Islet of Langerhans (tissue), 1 donor: Measurements from ENCODE around the gene PNPLA7.
"Not testable (repeated sequence)": the region's sequence is repeated elsewhere in the genome, so short reads cannot be mapped to it uniquely, and the experiment has no call there.

Source experiments
- FAIRE-seq: peaks from one replicate; lab custom pipeline; 2011; peaks lifted over from hg19 to GRCh38; lab: Jason Lieb, UNC

The PNPLA7 gene

DNA sequence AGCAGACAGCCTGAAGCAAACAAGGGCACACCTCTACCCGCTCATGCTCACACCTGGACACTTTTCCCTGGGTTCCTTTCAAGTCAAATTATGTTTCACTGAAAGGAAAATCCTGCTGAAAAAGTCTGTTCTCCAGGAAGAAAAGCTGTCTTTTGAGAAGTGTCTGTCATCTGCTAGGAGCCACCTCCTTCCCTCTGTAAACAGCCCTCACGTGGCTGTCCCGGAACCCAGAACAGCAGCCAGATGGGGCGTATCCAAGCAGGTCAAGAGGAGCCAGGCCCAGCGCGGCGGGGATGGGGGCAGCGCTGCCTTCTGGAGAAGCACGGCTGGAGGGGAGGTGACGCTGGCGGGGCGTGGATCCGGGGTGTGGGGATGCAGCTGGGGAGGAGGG, at the start of gene PNPLA7:
TSS of gene PNPLA7 (minus strand) at position 172 of the 391 bp plus-strand sequence. CDS start 205 bp downstream, outside the sequence.
- FAIRE-seq = no peak

DNA sequence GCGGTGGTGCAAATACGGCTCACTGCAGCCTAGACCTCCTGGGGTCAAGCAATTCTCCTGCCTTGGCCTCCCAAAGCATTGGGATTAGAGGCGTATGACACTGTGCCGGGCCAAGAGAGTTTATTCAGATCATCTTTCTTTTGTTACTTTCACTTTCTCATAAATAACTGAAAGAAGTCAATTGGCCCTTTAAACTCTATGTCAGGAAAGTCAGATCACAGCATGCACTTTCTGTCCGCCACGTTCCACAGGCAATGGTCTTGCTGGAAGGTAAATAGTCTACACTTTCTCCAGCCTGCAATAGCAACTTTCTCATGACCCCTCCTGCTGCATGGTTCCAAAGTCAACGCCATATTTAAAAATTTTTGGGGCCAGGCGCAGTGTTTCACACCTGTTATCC, 48.7 kb upstream of the PNPLA7 start:
- FAIRE-seq = no peak

- FAIRE-seq = not testable (repeated sequence)
Measured at GRCh38 chr9:137596577-137596976, 46.4 kb upstream of the PNPLA7 start.

- FAIRE-seq = no peak
Measured at GRCh38 chr9:137593176-137593575, 43.0 kb upstream of the PNPLA7 start.

DNA sequence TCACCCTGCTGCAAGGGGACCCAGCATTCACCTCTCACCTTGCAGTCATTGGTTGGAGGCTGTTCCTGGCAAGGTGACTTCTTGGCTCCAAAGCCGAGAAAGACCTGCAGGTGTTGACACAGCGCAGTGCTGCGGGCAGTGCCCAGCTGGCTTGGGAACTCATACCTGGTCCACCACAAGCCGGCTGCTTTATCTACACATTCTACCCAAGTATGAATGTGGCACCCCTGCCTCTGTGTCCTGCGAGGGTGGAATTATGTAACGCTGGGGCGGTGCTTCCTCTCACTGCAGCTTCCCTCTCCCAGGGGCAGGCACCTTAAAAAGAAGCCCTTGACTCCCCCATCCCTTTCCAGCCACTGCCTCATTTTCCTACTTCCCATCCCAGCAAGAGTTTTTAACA, 42.6 kb upstream of the PNPLA7 start:
- no peak for FAIRE-seq

DNA sequence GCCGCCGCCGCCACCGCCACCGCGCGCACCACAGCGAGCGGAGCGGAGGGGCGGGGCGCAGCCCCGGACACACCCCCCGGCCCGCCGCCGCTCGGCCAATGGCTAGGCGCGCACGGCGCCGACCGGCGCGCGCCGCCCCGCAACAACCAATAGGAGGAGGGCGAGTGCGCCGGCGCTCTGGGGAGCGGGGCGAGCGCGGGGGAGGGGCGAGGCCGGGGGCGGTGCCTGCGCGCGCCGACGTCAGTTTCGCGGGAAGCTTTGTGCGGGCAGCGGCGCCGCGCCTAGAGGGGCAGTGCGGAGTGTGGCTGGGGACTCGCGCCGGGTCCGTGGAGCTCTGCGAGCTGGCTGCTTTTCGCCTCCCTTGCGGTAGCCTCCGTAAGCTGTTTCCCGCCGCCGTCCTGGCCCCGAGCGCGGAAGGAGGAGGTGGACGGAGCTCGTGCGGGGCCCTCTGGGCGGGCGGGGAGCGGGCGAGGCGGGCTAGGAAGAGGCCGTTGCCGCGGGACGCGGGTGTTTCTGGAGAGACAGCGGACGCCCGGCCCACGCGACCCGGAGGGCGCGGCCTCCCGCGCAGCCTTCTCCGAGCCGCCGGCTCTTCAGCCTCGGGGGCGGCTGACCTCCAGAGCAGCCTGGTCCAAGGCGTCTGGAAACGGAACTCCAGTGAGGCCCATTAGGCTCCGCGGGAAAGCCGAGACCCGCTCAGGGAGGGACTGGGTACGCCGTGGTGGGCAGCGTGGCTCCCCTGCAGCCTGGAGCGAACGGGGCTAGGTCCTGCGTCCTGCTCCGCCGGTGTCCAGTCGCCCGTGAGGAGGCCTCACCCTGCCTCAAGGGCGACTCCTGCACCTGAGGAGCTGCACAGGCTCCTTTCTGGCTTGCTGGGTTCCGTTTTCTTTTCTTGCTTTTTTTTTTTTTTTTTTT, 40.5 kb upstream of the PNPLA7 start, which contains the start of gene ZMYND19:
TSS of gene ZMYND19 (minus strand) at position 44 of the 915 bp plus-strand sequence. CDS start 249 bp downstream, outside the sequence.
- FAIRE-seq = no peak

GRCh38 chr9:137590123-137590468, 39.9 kb upstream of the PNPLA7 start:
- no peak for FAIRE-seq

DNA sequence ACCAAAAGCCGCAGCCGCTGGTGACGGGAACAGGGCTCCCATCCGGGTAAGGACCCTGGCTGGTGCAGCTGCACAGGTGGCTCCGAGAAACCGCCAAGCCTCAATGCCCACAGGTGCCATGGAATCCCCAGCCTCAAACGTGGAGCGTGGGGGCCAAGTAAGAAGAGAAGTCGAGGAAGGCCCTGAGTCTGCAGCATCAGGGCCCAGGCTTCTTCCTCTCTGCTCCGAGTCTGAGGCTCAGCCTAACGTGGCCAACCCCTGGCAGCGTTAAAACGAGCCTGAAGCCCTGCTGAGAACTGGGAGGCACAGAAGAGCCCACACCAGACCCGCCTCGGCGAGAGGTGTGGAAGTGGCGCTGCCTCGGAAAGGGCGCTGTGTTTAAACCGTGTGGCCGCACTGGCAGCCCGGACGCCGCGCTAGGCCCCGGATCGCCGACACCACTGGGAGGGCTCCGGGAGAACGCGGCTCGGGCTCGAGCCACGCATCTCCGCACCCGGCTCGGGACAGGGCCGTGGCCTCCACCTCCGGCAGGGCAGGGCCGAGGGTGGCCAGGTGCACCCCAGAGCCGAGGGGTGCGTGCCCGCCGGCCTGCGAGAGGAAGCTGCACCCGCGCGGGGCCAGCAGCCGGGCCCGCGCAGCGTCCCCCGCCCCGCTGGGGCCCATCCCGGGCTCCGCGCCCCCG, 39.4 kb upstream of the PNPLA7 start:
- no peak for FAIRE-seq

GRCh38 chr9:137588891-137589290, 38.7 kb upstream of the PNPLA7 start:
- no peak for FAIRE-seq

DNA sequence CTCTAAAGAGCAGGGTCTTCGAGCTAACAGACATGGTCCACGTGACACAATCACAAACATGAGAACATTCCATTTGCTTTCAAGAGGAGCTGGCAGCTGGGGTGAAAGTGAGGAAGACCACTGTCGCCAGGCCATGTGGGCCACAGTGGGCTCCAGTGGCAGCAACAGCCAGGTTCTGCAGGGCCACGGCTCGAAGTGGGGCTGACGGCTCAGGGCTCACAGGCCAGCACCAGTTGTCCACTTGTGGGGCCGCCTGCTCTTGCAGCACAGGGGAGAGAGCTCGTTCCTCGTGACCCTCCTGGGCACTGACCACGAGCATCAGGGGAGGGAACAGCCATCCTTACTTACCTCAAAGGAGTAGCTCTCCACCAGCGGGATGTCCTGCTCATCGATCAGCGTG, 38.1 kb upstream of the PNPLA7 start:
- FAIRE-seq = no peak

GRCh38 chr9:137586854-137587253, 36.7 kb upstream of the PNPLA7 start:
- FAIRE-seq = no peak

DNA sequence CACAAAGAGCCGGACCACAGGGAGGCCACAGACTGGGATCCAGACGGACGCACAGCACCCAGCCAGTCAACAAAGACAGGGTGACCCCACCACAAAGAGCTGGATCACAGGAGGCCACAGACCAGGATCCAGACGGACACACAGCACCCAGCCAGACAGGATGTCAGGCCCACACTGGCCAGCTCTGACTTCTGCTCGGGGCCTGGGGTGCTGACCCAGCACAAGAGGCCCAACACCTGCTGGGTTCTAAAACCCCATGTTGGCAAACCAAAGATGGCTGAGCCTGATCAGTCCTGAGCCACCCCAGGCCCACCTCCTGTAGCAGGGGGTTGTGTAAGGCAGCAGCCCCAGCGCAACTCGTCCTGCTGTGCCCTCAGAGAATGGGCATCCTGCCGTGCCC, 33.8 kb upstream of the PNPLA7 start:
- no peak for FAIRE-seq

GRCh38 chr9:137583347-137583746, 33.1 kb upstream of the PNPLA7 start:
- FAIRE-seq = no peak

- no peak for FAIRE-seq
Measured at GRCh38 chr9:137582286-137582860, 32.2 kb upstream of the PNPLA7 start.

DNA sequence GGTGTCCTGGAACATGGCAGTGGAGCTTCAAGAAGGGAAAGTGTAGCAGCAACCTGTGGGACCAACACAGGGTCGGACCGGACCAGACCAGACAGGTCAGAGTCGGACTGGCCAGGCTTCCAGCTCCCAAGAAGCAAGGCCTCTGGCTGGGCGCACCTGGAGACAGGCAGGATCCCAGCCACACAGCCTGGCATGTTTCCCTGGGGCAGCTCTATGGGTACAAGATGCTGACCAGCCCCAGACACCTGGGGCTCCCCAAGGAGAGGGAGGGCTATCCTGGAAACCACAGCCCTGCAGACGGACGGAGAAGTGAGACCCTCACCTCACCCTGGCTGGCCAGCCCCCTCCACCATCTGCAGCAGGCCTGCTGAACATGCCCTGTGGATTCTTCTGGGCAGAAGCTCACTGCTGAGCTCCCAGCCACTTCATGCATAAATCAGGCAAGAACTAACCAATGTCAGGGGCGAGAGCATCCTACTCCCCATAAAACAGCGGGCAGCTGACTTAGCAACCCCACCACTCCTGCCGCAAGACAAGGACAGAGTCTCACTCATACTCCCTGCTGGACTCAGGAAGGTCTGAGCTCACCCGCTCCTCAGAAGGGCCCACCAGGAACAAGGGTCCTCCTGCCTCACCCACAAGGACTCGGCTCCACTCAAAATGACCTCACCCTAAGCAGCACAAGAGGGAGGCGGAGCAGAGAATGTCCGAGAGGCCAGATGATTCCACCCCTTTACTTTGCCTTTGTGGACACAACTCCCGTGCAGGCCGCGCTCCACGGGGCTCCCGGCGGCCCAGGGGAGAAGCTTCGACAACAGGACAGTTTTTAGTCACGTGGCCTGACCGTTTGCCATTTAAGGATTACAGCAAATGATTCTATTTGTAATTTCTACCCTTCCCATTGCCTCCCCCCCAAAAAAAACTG, 31.4 kb upstream of the PNPLA7 start:
- no peak for FAIRE-seq

GRCh38 chr9:137580954-137581322, 30.7 kb upstream of the PNPLA7 start:
- no peak for FAIRE-seq

DNA sequence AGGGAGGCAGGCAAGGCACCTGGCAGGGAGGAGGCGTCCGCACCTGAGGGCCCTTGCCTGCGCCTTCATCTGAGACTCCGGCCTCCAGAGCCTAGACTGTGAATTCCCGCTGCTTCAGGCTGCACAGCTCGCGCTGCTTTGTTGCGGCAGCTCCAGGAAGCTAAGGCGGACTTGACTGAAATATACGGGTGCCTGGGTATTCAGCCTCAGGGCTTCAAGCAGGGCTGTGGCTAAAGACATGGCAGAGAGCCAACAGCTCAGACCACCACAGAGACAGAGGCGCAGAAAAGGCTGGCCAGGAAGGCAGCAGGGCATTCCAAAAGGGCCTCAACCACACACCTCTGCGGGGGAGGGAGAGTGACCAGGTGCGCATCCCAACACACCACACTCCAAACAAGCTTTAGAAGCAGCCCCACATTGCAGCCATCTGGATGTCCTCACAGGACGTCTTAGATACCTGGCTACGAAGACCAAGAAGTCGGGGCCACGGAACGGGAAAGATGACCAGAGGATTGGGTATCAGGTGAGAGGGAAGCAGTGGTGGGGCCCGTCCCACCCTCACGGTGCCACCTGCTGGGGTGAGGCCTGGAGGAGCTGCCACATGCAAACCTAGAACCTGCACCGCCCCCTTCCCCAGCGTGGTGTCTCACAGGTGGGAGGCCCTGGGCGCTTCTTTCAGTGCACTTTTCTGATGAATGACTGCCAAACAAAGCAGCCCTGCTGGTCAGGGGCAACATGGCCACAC, 30.2 kb upstream of the PNPLA7 start:
- FAIRE-seq = no peak

DNA sequence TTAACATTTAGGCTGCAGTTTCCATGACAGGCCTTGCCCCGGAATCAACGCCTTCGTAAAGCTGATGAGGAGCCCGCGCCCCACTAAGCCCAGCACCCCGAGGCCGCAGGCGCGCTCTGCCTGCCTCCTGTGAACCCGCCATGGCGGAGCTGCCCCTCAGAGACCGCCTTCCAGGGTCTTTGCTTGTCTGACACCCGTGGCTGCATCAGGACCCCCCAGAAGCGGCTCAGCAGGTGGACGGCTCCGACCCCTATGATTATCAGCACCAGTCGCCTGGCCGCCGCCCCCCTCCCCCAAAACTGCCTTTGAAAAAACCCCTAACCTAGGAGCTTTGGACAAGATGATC, 29.0 kb upstream of the PNPLA7 start:
- FAIRE-seq = no peak

DNA sequence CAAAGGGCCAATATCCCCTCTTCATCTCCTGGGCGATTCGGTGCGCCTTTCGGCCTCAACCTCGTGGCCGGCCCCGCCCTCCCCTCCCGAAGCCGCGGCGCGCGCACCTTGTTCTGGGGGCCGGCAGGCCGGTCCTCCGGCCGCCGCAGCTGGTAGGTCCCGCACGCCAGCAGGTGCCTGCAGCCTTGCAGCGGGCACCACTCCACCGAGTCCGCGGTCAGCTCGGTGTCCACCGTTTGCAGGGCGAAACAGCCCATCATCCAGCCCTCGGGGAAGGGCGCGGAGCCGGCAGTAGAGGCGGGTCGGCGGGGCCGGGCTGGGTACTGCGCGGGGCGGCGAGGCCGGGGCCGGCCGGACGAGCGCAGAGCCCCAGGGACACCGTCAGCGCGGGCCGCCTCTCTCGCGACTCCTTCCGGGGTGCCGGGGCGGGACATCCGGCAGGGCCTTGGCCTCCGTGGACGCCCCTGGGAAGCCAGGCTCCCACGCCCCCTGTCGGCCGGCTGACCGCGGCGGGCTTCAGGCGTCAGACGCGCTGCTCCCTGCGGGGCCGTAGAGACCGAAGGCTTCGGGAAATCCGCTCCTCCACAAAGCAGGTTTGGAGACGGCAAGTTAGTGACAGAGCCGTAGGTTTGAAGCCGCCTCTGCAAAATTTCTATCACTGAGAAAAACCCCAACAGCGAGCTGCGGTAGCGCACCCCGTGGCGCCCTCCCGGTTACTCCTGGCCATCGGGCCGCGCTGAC, 28.5 kb upstream of the PNPLA7 start, which contains the start of gene DPH7:
TSS of gene DPH7 (minus strand) at position 408 of the 741 bp plus-strand sequence. CDS start at position 260, 148 bp downstream.
- no peak for FAIRE-seq

GRCh38 chr9:137575716-137576411, 25.7 kb upstream of the PNPLA7 start:
- no peak for FAIRE-seq
